PC-3 (cell line): ENCODE results near the gene FLG.
"Not testable (repeated sequence)": the region's sequence is repeated elsewhere in the genome, so short reads cannot be mapped to it uniquely, and the experiment has no call there.

Experiments
- CTCF ChIP-seq: fragments of 300-600 bp; sonication (generic); conservative IDR thresholded peaks from 2 replicates; pipeline ENCODE4 v1.5.1; 2017; ENCODE audit warnings: antibody characterized with exemption, low read depth, mild to moderate bottlenecking, low read length
- EZH2 ChIP-seq: fragments of 300-600 bp; sonication (generic); IDR thresholded peaks from one replicate; pipeline ENCODE4 v1.6.1; 2017; ENCODE audit warnings: antibody characterized with exemption, mild to moderate bottlenecking, low read length; ENCODE audit not compliant: unreplicated experiment

GRCh38 chr1:152304773-152305172, 20.3 kb downstream of the FLG start:
- not testable (repeated sequence) for TF ChIP-seq CTCF, EZH2
